Smooth muscle cell (in vitro differentiated cells): Measurements from ENCODE around the gene CNN1. TPM values are rescaled to one million over a fixed set of nuclear protein-coding genes. Genes with fewer than 3 reads are reported as not detected.

ENCODE experiments used
- DNase-seq: peaks from one replicate; lab custom pipeline; 2025; ENCODE audit not compliant: unreplicated experiment; lab: John Stamatoyannopoulos, UW
- H2AFZ ChIP-seq: fragments of 200-600 bp; sonication (generic); 2 replicates; pipeline ENCODE4 v1.6.0; 2016; ENCODE audit warnings: antibody characterized with exemption, low read depth, mild to moderate bottlenecking
- H3F3A ChIP-seq: fragments of 200-600 bp; sonication (generic); 2 replicates; pipeline ENCODE4 v1.6.0; 2017; ENCODE audit warnings: antibody characterized with exemption, low read depth
- H3K27ac ChIP-seq: fragments of 200-600 bp; sonication (generic); 2 replicates; pipeline ENCODE4 v1.5.1; 2016; ENCODE audit warnings: low read depth, mild to moderate bottlenecking
- H3K27me3 ChIP-seq: fragments of 200-600 bp; sonication (generic); 2 replicates; pipeline ENCODE4 v1.6.1; 2016; ENCODE audit warnings: low read depth, mild to moderate bottlenecking
- H3K36me3 ChIP-seq: fragments of 200-600 bp; sonication (generic); 2 replicates; pipeline ENCODE4 v1.5.1; 2016; ENCODE audit warnings: low read depth
- H3K4me1 ChIP-seq: fragments of 200-600 bp; sonication (generic); 2 replicates; pipeline ENCODE4 v1.5.1; 2016; ENCODE audit warnings: low read depth
- H3K4me2 ChIP-seq: fragments of 200-600 bp; sonication (generic); 2 replicates; pipeline ENCODE4 v1.6.0; 2016; ENCODE audit warnings: mild to moderate bottlenecking
- H3K4me3 ChIP-seq: fragments of 200-600 bp; sonication (generic); 2 replicates; pipeline ENCODE4 v1.5.1; 2016; ENCODE audit warnings: mild to moderate bottlenecking
- H3K79me2 ChIP-seq: fragments of 200-600 bp; sonication (generic); 2 replicates; pipeline ENCODE4 v1.6.0; 2016; ENCODE audit warnings: low read depth, mild to moderate bottlenecking
- H3K9ac ChIP-seq: fragments of 200-600 bp; sonication (generic); 2 replicates; pipeline ENCODE4 v1.6.0; 2016; ENCODE audit warnings: low read depth
- H3K9me3 ChIP-seq: fragments of 200-600 bp; sonication (generic); replicated peaks from 2 replicates; pipeline ENCODE4 v1.5.1; 2016; ENCODE audit warnings: low read depth
- H4K20me1 ChIP-seq: fragments of 200-600 bp; sonication (generic); 2 replicates; pipeline ENCODE4 v1.6.0; 2016; ENCODE audit warnings: low read depth
- CTCF ChIP-seq: fragments of 200-600 bp; sonication (generic); IDR thresholded peaks from 2 replicates; pipeline ENCODE4 v1.5.1; 2017; ENCODE audit warnings: borderline replicate concordance, mild to moderate bottlenecking, antibody characterized with exemption; ENCODE audit not compliant: insufficient read depth, poor library complexity, severe bottlenecking
- WGBS: methylation state at CpG from one replicate; pipeline ENCODE4 v1.1.7; 2016; ENCODE audit warnings: low lambda C conversion rate; 5-methylcytosine and 5-hydroxymethylcytosine counted together
- polyA plus RNA-seq: library from polyadenylated mRNA; unstranded; fragments of >200 nt; fragmentation: Nextera tagmentation; extraction: Ambion mirVana; gene quantifications from 2 replicates; pipeline ENCODE4 v1.2.1, GENCODE V29; 2016
- total RNA-seq: library from RNA; depleted of rRNA; stranded (reverse); fragments of >200 nt; gene quantifications from 2 replicates; pipeline ENCODE4 v1.2.3, GENCODE V29; 2014

Gene CNN1
- total and polyA plus RNA-seq, 2 experiments from 2014 or later, result 72.8 to 99.5 TPM

- peak overlapping the region; percentile 87 for H3K27ac ChIP-seq
- H3F3A ChIP-seq, result peaks cover 36% of the 10 kb centered on the region
- no peak for DNase-seq
- H3K79me2 ChIP-seq, result no peaks in the 10 kb centered on the region
- H3K4me2 ChIP-seq, result no peak overlapping the region
- no peaks in the 10 kb centered on the region for H3K27me3 ChIP-seq
- TF ChIP-seq CTCF, result no peak
- H3K4me1 ChIP-seq, result peaks cover 11% of the 10 kb centered on the region
- WGBS, result 77% methylated on average over 5 of the region's 5 CpGs
- H3K9ac ChIP-seq, result no peak overlapping the region
- H3K4me3 ChIP-seq, result no peak overlapping the region
- no peaks in the 10 kb centered on the region for H4K20me1 ChIP-seq
- no peaks in the 10 kb centered on the region for H3K9me3 ChIP-seq
- no peaks in the 10 kb centered on the region for H3K36me3 ChIP-seq
- H2AFZ ChIP-seq, result no peak overlapping the region
These were observed 3.7 kb upstream of the CNN1 start for GRCh38 chr19:11534948-11535347.

GRCh38 chr19:11535792-11536595 lies 2.7 kb upstream of the CNN1 start:
- TF ChIP-seq CTCF, result peak; percentile 94
- no peaks in the 10 kb centered on the region for H4K20me1 ChIP-seq
- no peaks in the 10 kb centered on the region for H3K79me2 ChIP-seq
- peaks cover 17% of the 10 kb centered on the region for H3K4me1 ChIP-seq
- H3K9me3 ChIP-seq, result no peaks in the 10 kb centered on the region
- peak; percentile 88 for DNase-seq
- peak overlapping the region; percentile 94 for H3K9ac ChIP-seq
- peaks cover 36% of the 10 kb centered on the region for H3F3A ChIP-seq
- H3K4me2 ChIP-seq, result peak overlapping the region; percentile 88
- no peak overlapping the region for H2AFZ ChIP-seq
- 14% methylated on average over 47 of the region's 54 CpGs for WGBS
- H3K27ac ChIP-seq, result peak overlapping the region; percentile 87
- peak overlapping the region; percentile 41 for H3K4me3 ChIP-seq
- no peaks in the 10 kb centered on the region for H3K27me3 ChIP-seq
- no peaks in the 10 kb centered on the region for H3K36me3 ChIP-seq

GRCh38 chr19:11539495-11540365 lies 1.1 kb downstream of the CNN1 start:
- H3K27me3 ChIP-seq, result no peaks in the 10 kb centered on the region
- H2AFZ ChIP-seq, result no peak overlapping the region
- H3K4me3 ChIP-seq, result peak overlapping the region; percentile 54
- peak overlapping the region; percentile 93 for H3K4me2 ChIP-seq
- peak overlapping the region; percentile 81 for H3K27ac ChIP-seq
- peak overlapping the region; percentile 68 for H3K9ac ChIP-seq
- 50% methylated on average over 6 of the region's 36 CpGs for WGBS
- no peak for TF ChIP-seq CTCF
- no peaks in the 10 kb centered on the region for H3K79me2 ChIP-seq
- H3F3A ChIP-seq, result peaks cover 38% of the 10 kb centered on the region
- no peaks in the 10 kb centered on the region for H3K36me3 ChIP-seq
- no peaks in the 10 kb centered on the region for H3K9me3 ChIP-seq
- no peaks in the 10 kb centered on the region for H4K20me1 ChIP-seq
- DNase-seq, result no peak
- H3K4me1 ChIP-seq, result peaks cover 15% of the 10 kb centered on the region
